GM12878 (cell line): ENCODE results near the gene TBC1D8B. TPM values are rescaled to one million over a fixed set of nuclear protein-coding genes. Genes with fewer than 3 reads are reported as not detected.

Experiments
- ATAC-seq: fragments of 200-7000 bp; cut with Tn5 transposase; 3 replicates; pipeline ENCODE4 v1.9.1; 2020; ENCODE audit warnings: mild to moderate bottlenecking, moderate library complexity
- BruUV-seq: library from RNA; stranded (reverse); fragments of 400-500 nt; replicated peaks from 2 replicates; lab custom pipeline; 2021; lab: Mats Ljungman, UMichigan
- CTCF ChIA-PET: fragments of 300-600 bp; sonication (Branson Sonifier 250); formaldehyde crosslinking; extraction: SDS; loops from one replicate; lab custom pipeline; 2021; ENCODE audit warnings: inconsistent platforms; lab: Yijun Ruan, JAX
- POLR2A ChIA-PET: fragments of 350-600 bp; formaldehyde crosslinking; extraction: SDS; loops from one replicate; lab custom pipeline; 2021; ENCODE audit warnings: inconsistent platforms; lab: Charles Lee
- RAD21 ChIA-PET: fragments of 300-600 bp; sonication (Branson Sonifier 250); formaldehyde crosslinking; loops from one replicate; lab custom pipeline; 2023; ENCODE audit warnings: antibody characterized with exemption; ENCODE audit not compliant: unreplicated experiment; lab: Charles Lee
- SMC1A ChIA-PET: fragments of 300-600 bp; sonication (Branson Sonifier 250); formaldehyde crosslinking; loops from one replicate; lab custom pipeline; 2023; ENCODE audit not compliant: unreplicated experiment, uncharacterized antibody; lab: Charles Lee
- DNase-seq: peaks from one replicate; pipeline ENCODE4 v3.0.0-alpha.2; 2011; ENCODE audit warnings: low read depth, low spot score
- FAIRE-seq: peaks from 3 replicates; lab custom pipeline; 2011; peaks lifted over from hg19 to GRCh38; lab: Jason Lieb, UNC
- H2AFZ ChIP-seq: 2 replicates; pipeline ENCODE4 v1.6.0; 2011; ENCODE audit warnings: low read depth, low read length, control low read depth; ENCODE audit not compliant: control insufficient read depth
- H3K27ac ChIP-seq: 2 replicates; pipeline ENCODE4 v1.5.1; 2011; ENCODE audit warnings: control low read depth; ENCODE audit not compliant: control insufficient read depth, insufficient read depth
- H3K27me3 ChIP-seq, 2 experiments: replicated peaks in 1 of 2; 2 replicates each; pipeline versions ENCODE4 v1.6.0 to v1.6.1; 2011; ENCODE audit warnings: low read length in 1 of 2; ENCODE audit not compliant: control insufficient read depth in 2 of 2, insufficient read depth in 2 of 2
- H3K36me3 ChIP-seq, 2 experiments: 2 replicates each; pipeline ENCODE4 v1.5.1; 2011; ENCODE audit warnings: low read length in 1 of 2; ENCODE audit not compliant: control insufficient read depth in 2 of 2, insufficient read depth in 2 of 2
- H3K4me1 ChIP-seq: 2 replicates; pipeline ENCODE4 v1.6.1; 2011; ENCODE audit warnings: mild to moderate bottlenecking, low read length, moderate library complexity, mixed read lengths; ENCODE audit not compliant: control insufficient read depth, insufficient read depth
- H3K4me2 ChIP-seq: 2 replicates; pipeline ENCODE4 v1.6.0; 2011; ENCODE audit warnings: control low read depth; ENCODE audit not compliant: control insufficient read depth, insufficient read depth
- H3K4me3 ChIP-seq: fragments of 200-600 bp; sonication (generic); 2 replicates; pipeline ENCODE4 v1.5.1; 2016
- H3K79me2 ChIP-seq: 2 replicates; pipeline ENCODE4 v1.6.0; 2011; ENCODE audit warnings: low read length; ENCODE audit not compliant: control insufficient read depth, insufficient read depth
- H3K9ac ChIP-seq: 2 replicates; pipeline ENCODE4 v1.8.0; 2011; ENCODE audit warnings: low read length, control low read depth, mixed read lengths; ENCODE audit not compliant: control insufficient read depth, insufficient read depth
- H3K9me3 ChIP-seq: replicated peaks from 3 replicates; pipeline ENCODE4 v1.5.1; 2011; ENCODE audit warnings: mild to moderate bottlenecking, low read length; ENCODE audit not compliant: control insufficient read depth, insufficient read depth
- H4K20me1 ChIP-seq: 2 replicates; pipeline ENCODE4 v1.6.0; 2011; ENCODE audit not compliant: control insufficient read depth, insufficient read depth
- CEBPB ChIP-seq, 2 experiments: fragments of 150-350 bp in 1 of 2; IDR thresholded peaks; 2 replicates each; pipeline ENCODE4 v1.6.1; 2012 to 2014; ENCODE audit warnings: low read depth in 2 of 2, low read length in 2 of 2, borderline replicate concordance in 1 of 2, inconsistent platforms in 1 of 2
- IRF4 ChIP-seq: IDR thresholded peaks from 2 replicates; pipeline ENCODE4 v1.6.1; 2011; ENCODE audit warnings: low read depth, low read length
- NFIC ChIP-seq: IDR thresholded peaks from 2 replicates; pipeline ENCODE4 v1.6.1; 2012; ENCODE audit warnings: low read depth, mild to moderate bottlenecking, inconsistent platforms, low read length, moderate library complexity
- NR2F1 ChIP-seq: fragments of 450-650 bp; conservative IDR thresholded peaks from 2 replicates; pipeline ENCODE4 v1.6.1; 2017; ENCODE audit warnings: mild to moderate bottlenecking
- POLR2AphosphoS2 ChIP-seq: IDR thresholded peaks from 2 replicates; pipeline ENCODE4 v1.6.1; 2011; ENCODE audit warnings: low read depth, mild to moderate bottlenecking, low read length, improper control_type of control experiment, moderate library complexity
- RAD21 ChIP-seq: IDR thresholded peaks from 2 replicates; pipeline ENCODE4 v1.6.1; 2011; ENCODE audit warnings: mild to moderate bottlenecking, low read depth, low read length, moderate library complexity; ENCODE audit not compliant: insufficient read depth
- RBBP5 ChIP-seq: fragments of 200-600 bp; sonication (generic); conservative IDR thresholded peaks from 2 replicates; pipeline ENCODE4 v1.6.1; 2016
- RUNX3 ChIP-seq: IDR thresholded peaks from 2 replicates; pipeline ENCODE4 v1.6.1; 2012; ENCODE audit warnings: low read length, inconsistent platforms
- SMC3 ChIP-seq: IDR thresholded peaks from 2 replicates; pipeline ENCODE4 v1.6.1; 2011; ENCODE audit warnings: low read length, improper control_type of control experiment, borderline replicate concordance
- TAF1 ChIP-seq: IDR thresholded peaks from 2 replicates; pipeline ENCODE4 v1.6.1; 2011; ENCODE audit warnings: mild to moderate bottlenecking, low read depth, low read length, borderline replicate concordance
- ZBED1 ChIP-seq: IDR thresholded peaks from 2 replicates; pipeline ENCODE4 v1.6.1; 2016; ENCODE audit warnings: borderline replicate concordance
- WGBS: methylation state at CpG from one replicate; pipeline ENCODE4 v1.1.6; 2016; ENCODE audit warnings: low lambda C conversion rate; ENCODE audit not compliant: insufficient replicate concordance, insufficient coverage; ENCODE audit errors: missing lambda C conversion rate; 5-methylcytosine and 5-hydroxymethylcytosine counted together
- in situ Hi-C: fragments of 300-500 bp; cut with MboI; formaldehyde crosslinking; loops from 9 replicates; pipeline ENCODE4 v1.14.3; 2018; ENCODE audit warnings: mixed read lengths
- intact Hi-C: fragments of 100-400 bp; cut with micrococcal nuclease; formaldehyde crosslinking; loops from one replicate; pipeline ENCODE4 v1.14.2; 2022; ENCODE audit not compliant: unreplicated experiment
- polyA plus RNA-seq, 11 experiments: library from polyadenylated mRNA; depleted of rRNA in 4 of 11; unstranded in 6 of 11; stranded (reverse) in 5 of 11; fragments of >200 nt; fragmentation: Nextera tagmentation in 4 of 11; fragmentation: Illumina TruSeq in 1 of 11; extraction: Ambion mirVana in 4 of 11; extraction: Trizol in 1 of 11; gene quantifications; 1 replicate in 1 of 11; 2 replicates in 10 of 11; pipeline versions ENCODE4 v1.2.1 to v1.2.3, GENCODE V29; 2011 to 2016; ENCODE audit warnings: inconsistent platforms in 2 of 11, missing spikeins in 2 of 11, low read depth in 1 of 11
- total RNA-seq, 4 experiments: library from RNA; depleted of rRNA in 3 of 4; stranded (reverse); fragments of >200 nt in 3 of 4; fragmentation: Illumina TruSeq in 1 of 4; extraction: Trizol in 1 of 4; gene quantifications; 2 replicates each; pipeline versions ENCODE4 v1.2.1 to v1.2.3, GENCODE V29; 2013 to 2021
- TF ChIP-seq, protein P1 (sequence below): fragments of 450-650 bp; IDR thresholded peaks from 2 replicates; pipeline ENCODE4 v1.6.1; 2017; ENCODE audit warnings: borderline replicate concordance
- TF ChIP-seq, protein P2 (sequence below): IDR thresholded peaks from 2 replicates; pipeline ENCODE4 v1.6.1; 2012; ENCODE audit warnings: low read depth, low read length, improper control_type of control experiment
- TF ChIP-seq, protein P3 (sequence below): fragments of 450-650 bp; conservative IDR thresholded peaks from 2 replicates; pipeline ENCODE4 v1.6.1; 2017; ENCODE audit warnings: mild to moderate bottlenecking, moderate library complexity
- TF ChIP-seq, protein P4 (sequence below), 3 experiments: IDR thresholded peaks in 2 of 3; conservative IDR thresholded peaks in 1 of 3; 2 replicates each; pipeline ENCODE4 v1.5.1; 2011; ENCODE audit warnings: low read depth in 3 of 3, low read length in 3 of 3, mild to moderate bottlenecking in 3 of 3, control low read depth in 2 of 3, moderate library complexity in 2 of 3, inconsistent platforms in 1 of 3, mixed read lengths in 1 of 3; ENCODE audit not compliant: control insufficient read depth in 2 of 3, insufficient read depth in 1 of 3; ENCODE audit errors: extremely low read depth in 1 of 3

The TBC1D8B gene
- total and polyA plus RNA-seq, 10 of the 15 experiments (the other 5 are each of a cell fraction or from before 2014, with no cell fraction given), result 0.95 to 2.6 (median 1.6) TPM

DNA sequence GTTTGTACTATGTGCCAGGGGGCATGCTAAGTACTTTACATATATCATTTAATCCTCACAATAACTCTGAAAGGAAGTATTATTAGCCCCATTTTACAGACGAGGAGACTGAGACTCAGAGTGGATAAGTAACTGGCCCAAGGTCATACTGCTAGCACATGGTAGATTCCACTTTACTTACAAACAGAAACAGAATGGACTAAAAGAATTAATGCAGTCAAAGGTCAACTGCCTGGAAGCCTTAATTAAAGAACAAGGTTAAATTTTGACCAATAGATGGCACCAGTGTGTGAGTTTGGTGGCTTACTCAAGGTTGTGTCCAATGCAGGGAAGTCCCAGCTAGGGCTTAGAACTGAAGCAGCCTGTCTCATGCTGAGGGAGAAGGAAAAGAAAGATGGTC, 96.0 kb downstream of the TBC1D8B start:
- no TSS peak for BruUV-seq
- intact Hi-C loops (loop anchor here (1.0 to 10.0 kb wide), 5 partner anchors 55 to 996 kb away; partner anchors contain the start of gene NCBP2L), in situ Hi-C loops (no loop called here)
- H3K4me2 ChIP-seq, result no peak overlapping the region
- TF ChIP-seq IRF4 (no peak), POLR2AphosphoS2 (no peak), CEBPB (IDR thresholded peaks at IDR 0.05; ENCODE audit: borderline replicate concordance in 1 of 2, low read depth in 2 of 2, low read length in 2 of 2) (no peak), NR2F1 (peak; percentile 75), RBBP5 (no peak), SMC3 (peak; percentile 37; the same call in 1 of the 2 replicates), RAD21 (peak; percentile 45), RUNX3 (no peak), TAF1 (no peak), ZBED1 (no peak), NFIC (no peak)
- TF ChIP-seq, protein P1, sequence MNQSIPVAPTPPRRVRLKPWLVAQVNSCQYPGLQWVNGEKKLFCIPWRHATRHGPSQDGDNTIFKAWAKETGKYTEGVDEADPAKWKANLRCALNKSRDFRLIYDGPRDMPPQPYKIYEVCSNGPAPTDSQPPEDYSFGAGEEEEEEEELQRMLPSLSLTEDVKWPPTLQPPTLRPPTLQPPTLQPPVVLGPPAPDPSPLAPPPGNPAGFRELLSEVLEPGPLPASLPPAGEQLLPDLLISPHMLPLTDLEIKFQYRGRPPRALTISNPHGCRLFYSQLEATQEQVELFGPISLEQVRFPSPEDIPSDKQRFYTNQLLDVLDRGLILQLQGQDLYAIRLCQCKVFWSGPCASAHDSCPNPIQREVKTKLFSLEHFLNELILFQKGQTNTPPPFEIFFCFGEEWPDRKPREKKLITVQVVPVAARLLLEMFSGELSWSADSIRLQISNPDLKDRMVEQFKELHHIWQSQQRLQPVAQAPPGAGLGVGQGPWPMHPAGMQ, result no peak
- TF ChIP-seq, protein P2, sequence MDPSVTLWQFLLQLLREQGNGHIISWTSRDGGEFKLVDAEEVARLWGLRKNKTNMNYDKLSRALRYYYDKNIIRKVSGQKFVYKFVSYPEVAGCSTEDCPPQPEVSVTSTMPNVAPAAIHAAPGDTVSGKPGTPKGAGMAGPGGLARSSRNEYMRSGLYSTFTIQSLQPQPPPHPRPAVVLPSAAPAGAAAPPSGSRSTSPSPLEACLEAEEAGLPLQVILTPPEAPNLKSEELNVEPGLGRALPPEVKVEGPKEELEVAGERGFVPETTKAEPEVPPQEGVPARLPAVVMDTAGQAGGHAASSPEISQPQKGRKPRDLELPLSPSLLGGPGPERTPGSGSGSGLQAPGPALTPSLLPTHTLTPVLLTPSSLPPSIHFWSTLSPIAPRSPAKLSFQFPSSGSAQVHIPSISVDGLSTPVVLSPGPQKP, result no peak
- TF ChIP-seq, protein P3, sequence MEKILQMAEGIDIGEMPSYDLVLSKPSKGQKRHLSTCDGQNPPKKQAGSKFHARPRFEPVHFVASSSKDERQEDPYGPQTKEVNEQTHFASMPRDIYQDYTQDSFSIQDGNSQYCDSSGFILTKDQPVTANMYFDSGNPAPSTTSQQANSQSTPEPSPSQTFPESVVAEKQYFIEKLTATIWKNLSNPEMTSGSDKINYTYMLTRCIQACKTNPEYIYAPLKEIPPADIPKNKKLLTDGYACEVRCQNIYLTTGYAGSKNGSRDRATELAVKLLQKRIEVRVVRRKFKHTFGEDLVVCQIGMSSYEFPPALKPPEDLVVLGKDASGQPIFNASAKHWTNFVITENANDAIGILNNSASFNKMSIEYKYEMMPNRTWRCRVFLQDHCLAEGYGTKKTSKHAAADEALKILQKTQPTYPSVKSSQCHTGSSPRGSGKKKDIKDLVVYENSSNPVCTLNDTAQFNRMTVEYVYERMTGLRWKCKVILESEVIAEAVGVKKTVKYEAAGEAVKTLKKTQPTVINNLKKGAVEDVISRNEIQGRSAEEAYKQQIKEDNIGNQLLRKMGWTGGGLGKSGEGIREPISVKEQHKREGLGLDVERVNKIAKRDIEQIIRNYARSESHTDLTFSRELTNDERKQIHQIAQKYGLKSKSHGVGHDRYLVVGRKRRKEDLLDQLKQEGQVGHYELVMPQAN, result no peak
- TF ChIP-seq, protein P4, sequence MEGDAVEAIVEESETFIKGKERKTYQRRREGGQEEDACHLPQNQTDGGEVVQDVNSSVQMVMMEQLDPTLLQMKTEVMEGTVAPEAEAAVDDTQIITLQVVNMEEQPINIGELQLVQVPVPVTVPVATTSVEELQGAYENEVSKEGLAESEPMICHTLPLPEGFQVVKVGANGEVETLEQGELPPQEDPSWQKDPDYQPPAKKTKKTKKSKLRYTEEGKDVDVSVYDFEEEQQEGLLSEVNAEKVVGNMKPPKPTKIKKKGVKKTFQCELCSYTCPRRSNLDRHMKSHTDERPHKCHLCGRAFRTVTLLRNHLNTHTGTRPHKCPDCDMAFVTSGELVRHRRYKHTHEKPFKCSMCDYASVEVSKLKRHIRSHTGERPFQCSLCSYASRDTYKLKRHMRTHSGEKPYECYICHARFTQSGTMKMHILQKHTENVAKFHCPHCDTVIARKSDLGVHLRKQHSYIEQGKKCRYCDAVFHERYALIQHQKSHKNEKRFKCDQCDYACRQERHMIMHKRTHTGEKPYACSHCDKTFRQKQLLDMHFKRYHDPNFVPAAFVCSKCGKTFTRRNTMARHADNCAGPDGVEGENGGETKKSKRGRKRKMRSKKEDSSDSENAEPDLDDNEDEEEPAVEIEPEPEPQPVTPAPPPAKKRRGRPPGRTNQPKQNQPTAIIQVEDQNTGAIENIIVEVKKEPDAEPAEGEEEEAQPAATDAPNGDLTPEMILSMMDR (IDR thresholded peaks at IDR 0.05 in 2 of 3, conservative IDR thresholded peaks at IDR 0.05 in 1 of 3; ENCODE audit: control insufficient read depth in 2 of 3, extremely low read depth in 1 of 3, insufficient read depth in 1 of 3, low read depth in 3 of 3, low read length in 3 of 3), result peak; percentile 45 to 62 (median 50); a peak in 5 of 6 replicates
- H2AFZ ChIP-seq, result no peak overlapping the region
- H3K4me3 ChIP-seq, result no peak overlapping the region
- RAD21 ChIA-PET, result interaction anchor here (1.0 to 2.3 kb wide), 3 partner anchors 16 to 61 kb away, joined by 3 to 10 read pairs (median 3); no protein-coding TSS in a partner anchor
- H3K9me3 ChIP-seq, result no peaks in the 10 kb centered on the region
- no peaks in the 10 kb centered on the region for H4K20me1 ChIP-seq
- ATAC-seq, result peak; percentile 91
- POLR2A ChIA-PET, result interaction anchor here (0.6 kb wide), 2 partner anchors 14 to 744 kb away, joined by 3 to 6 read pairs; no protein-coding TSS in a partner anchor
- 0% methylated on average over 1 of the region's 1 CpG for WGBS
- FAIRE-seq, result peak; percentile 72
- H3K9ac ChIP-seq, result no peak overlapping the region
- DNase-seq, result peak; percentile 16
- no peaks in the 10 kb centered on the region for H3K27me3 ChIP-seq
- H3K27ac ChIP-seq, result no peak overlapping the region
- no peaks in the 10 kb centered on the region for H3K79me2 ChIP-seq
- H3K4me1 ChIP-seq, result no peaks in the 10 kb centered on the region
- CTCF ChIA-PET, result interaction anchor here (0.6 to 2.5 kb wide), 23 partner anchors 11 to 997 kb away, joined by 3 to 15 read pairs (median 4); partner anchors contain the start of gene NCBP2L
- SMC1A ChIA-PET, result interaction anchor here (0.7 to 2.2 kb wide), 5 partner anchors 21 to 879 kb away, joined by 3 to 5 read pairs (median 3); partner anchors contain the start of gene NCBP2L
- no peaks in the 10 kb centered on the region for H3K36me3 ChIP-seq
